HG03175 (cell line): Measurements from ENCODE around the gene PHLPP2.
"Not testable (repeated sequence)": the region's sequence is repeated elsewhere in the genome, so short reads cannot be mapped to it uniquely, and the experiment has no call there.

Experiments used
- ATAC-seq: cut with Tn5 transposase; IDR thresholded peaks from one replicate; pipeline ENCODE4 v1.9.1; 2021; ENCODE audit warnings: mild to moderate bottlenecking, moderate library complexity; ENCODE audit not compliant: unreplicated experiment

The PHLPP2 gene

GRCh38 chr16:71723537-71724319 lies 773 bp downstream of the PHLPP2 start:
- peak; percentile 75 for ATAC-seq

- peak; percentile 35 for ATAC-seq
Measured at GRCh38 chr16:71722801-71723536, 1.5 kb downstream of the PHLPP2 start.

GRCh38 chr16:71721066-71721740 lies 3.3 kb downstream of the PHLPP2 start:
- ATAC-seq, result no peak

- ATAC-seq, result no peak
Measured at GRCh38 chr16:71712501-71712900, 12.0 kb downstream of the PHLPP2 start.

- ATAC-seq, result no peak
Measured at GRCh38 chr16:71711789-71712188, 12.7 kb downstream of the PHLPP2 start.

GRCh38 chr16:71709229-71709781 lies 15.2 kb downstream of the PHLPP2 start:
- ATAC-seq, result no peak

- no peak for ATAC-seq
Measured at GRCh38 chr16:71708696-71709095, 15.8 kb downstream of the PHLPP2 start.

- ATAC-seq, result no peak
Measured at GRCh38 chr16:71707199-71707598, 17.3 kb downstream of the PHLPP2 start.

GRCh38 chr16:71706046-71706445 lies 18.5 kb downstream of the PHLPP2 start:
- no peak for ATAC-seq

GRCh38 chr16:71703333-71703732 lies 21.2 kb downstream of the PHLPP2 start:
- ATAC-seq, result no peak

- no peak for ATAC-seq
Measured at GRCh38 chr16:71700831-71701230, 23.7 kb downstream of the PHLPP2 start.

GRCh38 chr16:71698491-71698890 lies 26.0 kb downstream of the PHLPP2 start:
- ATAC-seq, result no peak

- no peak for ATAC-seq
Measured at GRCh38 chr16:71693164-71693563, 31.3 kb downstream of the PHLPP2 start.

GRCh38 chr16:71689901-71690300 lies 34.6 kb downstream of the PHLPP2 start:
- ATAC-seq, result no peak

- ATAC-seq, result no peak
Measured at GRCh38 chr16:71687861-71688260, 36.6 kb downstream of the PHLPP2 start.

- not testable (repeated sequence) for ATAC-seq
Measured at GRCh38 chr16:71684280-71684679, 40.2 kb downstream of the PHLPP2 start.

- ATAC-seq, result no peak
Measured at GRCh38 chr16:71681360-71681759, 43.1 kb downstream of the PHLPP2 start.

- ATAC-seq, result no peak
Measured at GRCh38 chr16:71676236-71676635, 48.3 kb downstream of the PHLPP2 start.

- no peak for ATAC-seq
Measured at GRCh38 chr16:71675380-71675779, 49.1 kb downstream of the PHLPP2 start.

GRCh38 chr16:71674229-71674628 lies 50.3 kb downstream of the PHLPP2 start:
- ATAC-seq, result no peak

- ATAC-seq, result no peak
Measured at GRCh38 chr16:71673582-71673973, 50.9 kb downstream of the PHLPP2 start.
